CD14-positive monocyte (primary cell): ENCODE measurements around the gene TMEM30A. TPM values are rescaled to one million over a fixed set of nuclear protein-coding genes. Genes with fewer than 3 reads are reported as not detected.

Experiments used
- DNase-seq, 3 donors: peaks; one replicate each; pipeline ENCODE4 v3.0.0-alpha.2; 2011 to 2022
- H2AFZ ChIP-seq: 2 replicates; pipeline ENCODE4 v1.6.0; 2012; ENCODE audit warnings: mild to moderate bottlenecking, low read depth, low read length, inconsistent platforms; ENCODE audit not compliant: insufficient read depth, poor library complexity, severe bottlenecking
- H3K27ac ChIP-seq, 2 donors: 1 replicate in 1 of 2; 2 replicates in 1 of 2; pipeline ENCODE4 v1.5.1; 2012 to 2013; ENCODE audit warnings: low read length in 2 of 2, control low read depth in 1 of 2, inconsistent platforms in 1 of 2, low read depth in 1 of 2, mild to moderate bottlenecking in 1 of 2
- H3K27me3 ChIP-seq, 2 donors: one replicate each; pipeline versions ENCODE4 v1.6.0 to v1.6.1; 2011 to 2013; ENCODE audit warnings: low read length in 2 of 2; ENCODE audit not compliant: control insufficient read depth in 2 of 2, insufficient read depth in 2 of 2
- H3K36me3 ChIP-seq, 2 donors: replicated peaks in 1 of 2; 1 replicate in 1 of 2; 2 replicates in 1 of 2; pipeline versions ENCODE4 v1.5.1 to v1.6.1; 2012 to 2013; ENCODE audit warnings: low read length in 2 of 2, control low read depth in 1 of 2, inconsistent platforms in 1 of 2, mild to moderate bottlenecking in 1 of 2; ENCODE audit not compliant: insufficient read depth in 2 of 2, control insufficient read depth in 1 of 2
- H3K4me1 ChIP-seq, 2 donors: 1 replicate in 1 of 2; 2 replicates in 1 of 2; pipeline versions ENCODE4 v1.5.1 to v1.6.1; 2012 to 2013; ENCODE audit warnings: low read length in 2 of 2, control low read depth in 1 of 2, inconsistent platforms in 1 of 2, mild to moderate bottlenecking in 1 of 2, moderate library complexity in 1 of 2; ENCODE audit not compliant: insufficient read depth in 2 of 2, control insufficient read depth in 1 of 2
- H3K4me2 ChIP-seq: replicated peaks from 2 replicates; pipeline ENCODE3; 2012; ENCODE audit warnings: low read length, moderate library complexity, mild to moderate bottlenecking; ENCODE audit not compliant: poor library complexity, severe bottlenecking; ENCODE audit errors: extremely low read depth
- H3K4me3 ChIP-seq, 3 experiments: fragments of 200-600 bp in 1 of 3; sonication (generic) in 1 of 3; replicated peaks in 1 of 3; 1 replicate in 2 of 3; 2 replicates in 1 of 3; pipeline ENCODE4 v1.5.1; 2011 to 2013; ENCODE audit warnings: low read length in 3 of 3, mild to moderate bottlenecking in 3 of 3, control low read depth in 2 of 3, low read depth in 2 of 3, inconsistent platforms in 1 of 3, moderate library complexity in 1 of 3
- H3K79me2 ChIP-seq: 2 replicates; pipeline ENCODE4 v1.6.0; 2012; ENCODE audit warnings: mild to moderate bottlenecking, control low read depth, inconsistent platforms, low read length, moderate library complexity; ENCODE audit not compliant: insufficient read depth
- H3K9ac ChIP-seq: 2 replicates; pipeline ENCODE4 v1.6.0; 2017; ENCODE audit warnings: low read length, mild to moderate bottlenecking; ENCODE audit not compliant: insufficient read depth, poor library complexity, severe bottlenecking
- H3K9me3 ChIP-seq, 2 donors: replicated peaks in 1 of 2; 1 replicate in 1 of 2; 2 replicates in 1 of 2; pipeline versions ENCODE4 v1.5.1 to v1.6.1; 2012 to 2013; ENCODE audit warnings: low read length in 2 of 2, control low read depth in 1 of 2; ENCODE audit not compliant: control insufficient read depth in 1 of 2, insufficient read depth in 1 of 2
- H4K20me1 ChIP-seq: 2 replicates; pipeline ENCODE4 v1.6.0; 2012; ENCODE audit warnings: mild to moderate bottlenecking, low read length, control low read depth, moderate library complexity; ENCODE audit not compliant: insufficient read depth
- H3K27ac Mint-ChIP-seq, 7 donors: one replicate each; pipeline ENCODE4 v1.8.0; 2020; ENCODE audit warnings: mild to moderate bottlenecking in 7 of 7, mixed read lengths in 7 of 7, moderate library complexity in 6 of 7, inconsistent platforms in 2 of 7
- H3K27me3 Mint-ChIP-seq, 3 donors: one replicate each; pipeline ENCODE4 v1.8.0; 2021 to 2022; ENCODE audit warnings: low read depth in 3 of 3, mild to moderate bottlenecking in 3 of 3, mixed read lengths in 3 of 3, moderate library complexity in 3 of 3, inconsistent platforms in 1 of 3
- H3K36me3 Mint-ChIP-seq, 2 donors: one replicate each; pipeline ENCODE4 v1.8.0; 2020; ENCODE audit warnings: mixed read lengths in 2 of 2, inconsistent platforms in 1 of 2, mild to moderate bottlenecking in 1 of 2
- H3K4me1 Mint-ChIP-seq: one replicate; pipeline ENCODE4 v1.8.0; 2020; ENCODE audit warnings: mild to moderate bottlenecking, mixed read lengths
- H3K4me3 Mint-ChIP-seq, 2 donors: one replicate each; pipeline ENCODE4 v1.8.0; 2020; ENCODE audit warnings: mild to moderate bottlenecking in 2 of 2, mixed read lengths in 2 of 2, moderate library complexity in 1 of 2
- H3K9me3 Mint-ChIP-seq, 7 donors: one replicate each; pipeline ENCODE4 v1.8.0; 2020 to 2022; ENCODE audit warnings: mixed read lengths in 7 of 7, mild to moderate bottlenecking in 6 of 7, moderate library complexity in 6 of 7, inconsistent platforms in 2 of 7
- WGBS: methylation state at CpG from one replicate; pipeline ENCODE4 v1.1.5; 2013; ENCODE audit warnings: missing lambda C conversion rate; ENCODE audit not compliant: insufficient coverage; 5-methylcytosine and 5-hydroxymethylcytosine counted together
- intact Hi-C, 2 donors: fragments of 100-400 bp; cut with micrococcal nuclease; formaldehyde crosslinking; loops; one replicate each; pipeline versions ENCODE4 v1.15.0 to v1.15.1; 2023
- polyA plus RNA-seq, 3 donors: library from polyadenylated mRNA; depleted of rRNA in 1 of 3; unstranded in 2 of 3; stranded (reverse) in 1 of 3; fragments of 300-500 nt in 2 of 3; fragments of >200 nt in 1 of 3; fragmentation: Illumina TruSeq in 2 of 3; gene quantifications; 1 replicate in 2 of 3; 2 replicates in 1 of 3; pipeline ENCODE4 v1.2.3, GENCODE V29; 2012 to 2021
- TF ChIP-seq, protein P1 (sequence below): fragments of 200-600 bp; IDR thresholded peaks from one replicate; pipeline ENCODE4 v1.8.0; 2022; ENCODE audit warnings: antibody characterized with exemption, mild to moderate bottlenecking

Gene TMEM30A
- polyA plus RNA-seq, 3 donors: 12.2 to 101 (median 70.6) TPM

- Histone ChIP-seq H3K9ac (no peak overlapping the region), H3K27ac (no peak overlapping the region), H2AFZ (no peak overlapping the region), H3K36me3 (no peaks in the 10 kb centered on the region), H3K9me3 (no peaks in the 10 kb centered on the region), H3K79me2 (no peaks in the 10 kb centered on the region), H3K4me2 (no peak overlapping the region), H3K4me1 (no peaks in the 10 kb centered on the region), H3K4me3 (no peak overlapping the region), H4K20me1 (no peaks in the 10 kb centered on the region), H3K27me3 (peaks cover 2 to 6% of the 10 kb centered on the region in 2 donors)
- TF ChIP-seq, protein P1, sequence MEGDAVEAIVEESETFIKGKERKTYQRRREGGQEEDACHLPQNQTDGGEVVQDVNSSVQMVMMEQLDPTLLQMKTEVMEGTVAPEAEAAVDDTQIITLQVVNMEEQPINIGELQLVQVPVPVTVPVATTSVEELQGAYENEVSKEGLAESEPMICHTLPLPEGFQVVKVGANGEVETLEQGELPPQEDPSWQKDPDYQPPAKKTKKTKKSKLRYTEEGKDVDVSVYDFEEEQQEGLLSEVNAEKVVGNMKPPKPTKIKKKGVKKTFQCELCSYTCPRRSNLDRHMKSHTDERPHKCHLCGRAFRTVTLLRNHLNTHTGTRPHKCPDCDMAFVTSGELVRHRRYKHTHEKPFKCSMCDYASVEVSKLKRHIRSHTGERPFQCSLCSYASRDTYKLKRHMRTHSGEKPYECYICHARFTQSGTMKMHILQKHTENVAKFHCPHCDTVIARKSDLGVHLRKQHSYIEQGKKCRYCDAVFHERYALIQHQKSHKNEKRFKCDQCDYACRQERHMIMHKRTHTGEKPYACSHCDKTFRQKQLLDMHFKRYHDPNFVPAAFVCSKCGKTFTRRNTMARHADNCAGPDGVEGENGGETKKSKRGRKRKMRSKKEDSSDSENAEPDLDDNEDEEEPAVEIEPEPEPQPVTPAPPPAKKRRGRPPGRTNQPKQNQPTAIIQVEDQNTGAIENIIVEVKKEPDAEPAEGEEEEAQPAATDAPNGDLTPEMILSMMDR: no peak
- peaks cover 6 to 14% (median 13%) of the 10 kb centered on the region in 3 donors for H3K27me3 Mint-ChIP-seq
- no peak for DNase-seq
- H3K9me3 Mint-ChIP-seq: no peaks in the 10 kb centered on the region
- H3K4me1 Mint-ChIP-seq: peaks cover 2% of the 10 kb centered on the region
- H3K27ac Mint-ChIP-seq: no peak overlapping the region
- no peaks in the 10 kb centered on the region for H3K36me3 Mint-ChIP-seq
- H3K4me3 Mint-ChIP-seq: no peak overlapping the region
- no CpG with 5 or more reads among the region's 1 CpG for WGBS
- intact Hi-C loops: no loop called here
Measured at GRCh38 chr6:75220357-75220756, 64.2 kb downstream of the TMEM30A start.

GRCh38 chr6:75219263-75219662 lies 65.3 kb downstream of the TMEM30A start:
- Mint-ChIP-seq H3K4me3 (no peak overlapping the region), H3K27ac (no peak overlapping the region), H3K4me1 (peaks cover 2% of the 10 kb centered on the region), H3K27me3 (peaks cover 5 to 13% (median 10%) of the 10 kb centered on the region in 3 donors), H3K36me3 (no peaks in the 10 kb centered on the region), H3K9me3 (no peaks in the 10 kb centered on the region)
- no peak overlapping the region for H3K4me3 ChIP-seq
- H3K27ac ChIP-seq: no peak overlapping the region
- H3K9me3 ChIP-seq: no peaks in the 10 kb centered on the region
- H3K36me3 ChIP-seq: no peaks in the 10 kb centered on the region
- H2AFZ ChIP-seq: no peak overlapping the region
- no peak overlapping the region for H3K9ac ChIP-seq
- no peaks in the 10 kb centered on the region for H4K20me1 ChIP-seq
- H3K27me3 ChIP-seq: peaks cover 0 to 6% of the 10 kb centered on the region in 2 donors
- no peak for DNase-seq
- no peaks in the 10 kb centered on the region for H3K79me2 ChIP-seq
- no peak overlapping the region for H3K4me2 ChIP-seq
- no peaks in the 10 kb centered on the region for H3K4me1 ChIP-seq
- TF ChIP-seq, protein P1: no peak
- intact Hi-C loops: loop anchor here in 1 of 2 donors (10.0 kb wide), 1 partner anchor 1364 kb away; no protein-coding TSS in a partner anchor
- no CpG with 5 or more reads among the region's 3 CpGs for WGBS
